Dermis microvascular lymphatic vessel endothelial cell (primary cell): ENCODE results near the gene RAB4B. TPM values are rescaled to one million over a fixed set of nuclear protein-coding genes. Genes with fewer than 3 reads are reported as not detected.
"Not testable (repeated sequence)": the region's sequence is repeated elsewhere in the genome, so short reads cannot be mapped to it uniquely, and the experiment has no call there.

Experiments used
- DNase-seq, 2 donors: peaks; one replicate each; pipeline versions ENCODE4 v3.0.0 to v3.0.0-alpha.2; 2010; ENCODE audit warnings: low read depth in 2 of 2
- total RNA-seq: library from RNA; depleted of rRNA; stranded (reverse); fragments of >200 nt; gene quantifications from 2 replicates; pipeline ENCODE4 v1.2.1, GENCODE V29; 2014

RAB4B gene
- total RNA-seq, 1 donor from 2014 or later: 8.6 TPM

GRCh38 chr19:40819479-40820234 is 41.6 kb downstream of the RAB4B start:
- not testable (repeated sequence) for DNase-seq

GRCh38 chr19:40822161-40822560 is 44.1 kb downstream of the RAB4B start:
- DNase-seq: no peak

- DNase-seq: not testable (repeated sequence)
Measured at GRCh38 chr19:40822704-40823553, 44.9 kb downstream of the RAB4B start.

GRCh38 chr19:40824916-40825315 is 46.9 kb downstream of the RAB4B start:
- DNase-seq: not testable (repeated sequence)

GRCh38 chr19:40825460-40826095 is 47.5 kb downstream of the RAB4B start:
- DNase-seq: not testable (repeated sequence)

GRCh38 chr19:40826312-40826698 is 48.3 kb downstream of the RAB4B start:
- not testable (repeated sequence) for DNase-seq

- not testable (repeated sequence) for DNase-seq
Measured at GRCh38 chr19:40826699-40827385, 48.8 kb downstream of the RAB4B start.

- DNase-seq: no peak
Measured at GRCh38 chr19:40827386-40828247, 49.6 kb downstream of the RAB4B start.

GRCh38 chr19:40829205-40829604 is 51.2 kb downstream of the RAB4B start:
- DNase-seq: no peak

GRCh38 chr19:40830741-40831140 is 52.7 kb downstream of the RAB4B start:
- DNase-seq: not testable (repeated sequence)

GRCh38 chr19:40831502-40832430 is 53.7 kb downstream of the RAB4B start:
- DNase-seq: no peak

GRCh38 chr19:40832431-40832790 is 54.4 kb downstream of the RAB4B start:
- DNase-seq: not testable (repeated sequence)

GRCh38 chr19:40833728-40834533 is 55.9 kb downstream of the RAB4B start:
- DNase-seq: not testable (repeated sequence)

- no peak for DNase-seq
Measured at GRCh38 chr19:40836754-40837429, 58.8 kb downstream of the RAB4B start.

GRCh38 chr19:40838477-40838876 is 60.4 kb downstream of the RAB4B start:
- DNase-seq: not testable (repeated sequence)

GRCh38 chr19:40842012-40842411 is 64.0 kb downstream of the RAB4B start:
- DNase-seq: not testable (repeated sequence)

- DNase-seq: not testable (repeated sequence)
Measured at GRCh38 chr19:40842997-40843652, 65.1 kb downstream of the RAB4B start.
